Measurements from ENCODE around the gene SERF2.

DNA sequence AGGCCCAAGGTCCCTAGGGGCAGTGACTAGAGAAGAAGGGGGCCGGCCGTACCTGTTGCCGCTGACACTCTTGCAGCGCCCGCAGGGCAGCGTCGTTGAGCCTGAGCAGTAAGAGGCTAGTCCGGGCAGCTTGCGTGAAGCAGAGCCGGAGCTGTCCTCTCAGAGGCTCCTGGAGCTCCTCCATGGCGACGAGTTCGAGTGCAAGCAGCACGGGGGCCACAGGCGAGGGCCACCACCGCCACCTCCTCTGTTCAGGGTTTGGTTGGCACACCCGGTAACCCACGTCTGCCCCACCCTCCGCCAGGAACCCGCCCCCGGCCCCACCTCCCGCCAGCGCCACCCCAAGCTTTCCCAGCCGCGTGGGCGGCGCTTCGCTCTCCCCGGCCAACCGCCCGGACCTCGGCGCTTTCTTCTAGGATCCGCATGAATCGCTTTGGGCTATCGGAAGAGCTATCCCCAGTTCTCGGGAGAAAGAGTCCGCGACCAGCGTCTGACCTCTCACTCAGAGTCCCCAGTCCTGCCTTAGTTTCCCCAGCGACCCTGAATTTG is 15.3 kb upstream of the SERF2 start, which contains the start of gene ELL3:
- TF ChIP-seq, protein P1, sequence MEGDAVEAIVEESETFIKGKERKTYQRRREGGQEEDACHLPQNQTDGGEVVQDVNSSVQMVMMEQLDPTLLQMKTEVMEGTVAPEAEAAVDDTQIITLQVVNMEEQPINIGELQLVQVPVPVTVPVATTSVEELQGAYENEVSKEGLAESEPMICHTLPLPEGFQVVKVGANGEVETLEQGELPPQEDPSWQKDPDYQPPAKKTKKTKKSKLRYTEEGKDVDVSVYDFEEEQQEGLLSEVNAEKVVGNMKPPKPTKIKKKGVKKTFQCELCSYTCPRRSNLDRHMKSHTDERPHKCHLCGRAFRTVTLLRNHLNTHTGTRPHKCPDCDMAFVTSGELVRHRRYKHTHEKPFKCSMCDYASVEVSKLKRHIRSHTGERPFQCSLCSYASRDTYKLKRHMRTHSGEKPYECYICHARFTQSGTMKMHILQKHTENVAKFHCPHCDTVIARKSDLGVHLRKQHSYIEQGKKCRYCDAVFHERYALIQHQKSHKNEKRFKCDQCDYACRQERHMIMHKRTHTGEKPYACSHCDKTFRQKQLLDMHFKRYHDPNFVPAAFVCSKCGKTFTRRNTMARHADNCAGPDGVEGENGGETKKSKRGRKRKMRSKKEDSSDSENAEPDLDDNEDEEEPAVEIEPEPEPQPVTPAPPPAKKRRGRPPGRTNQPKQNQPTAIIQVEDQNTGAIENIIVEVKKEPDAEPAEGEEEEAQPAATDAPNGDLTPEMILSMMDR (IDR thresholded peaks at IDR 0.05) = no peak
- no peak for TF ChIP-seq POLR2A (IDR thresholded peaks at IDR 0.05)

All from testis (tissue), 2 donors.